ENCODE measurements around the gene ZSCAN30. TPM values are rescaled to one million over a fixed set of nuclear protein-coding genes. Genes with fewer than 3 reads are reported as not detected.

ZSCAN30 gene
- total RNA-seq, 4 donors from 2014 or later = 8.6 to 14.2 (median 10.2) TPM

DNA sequence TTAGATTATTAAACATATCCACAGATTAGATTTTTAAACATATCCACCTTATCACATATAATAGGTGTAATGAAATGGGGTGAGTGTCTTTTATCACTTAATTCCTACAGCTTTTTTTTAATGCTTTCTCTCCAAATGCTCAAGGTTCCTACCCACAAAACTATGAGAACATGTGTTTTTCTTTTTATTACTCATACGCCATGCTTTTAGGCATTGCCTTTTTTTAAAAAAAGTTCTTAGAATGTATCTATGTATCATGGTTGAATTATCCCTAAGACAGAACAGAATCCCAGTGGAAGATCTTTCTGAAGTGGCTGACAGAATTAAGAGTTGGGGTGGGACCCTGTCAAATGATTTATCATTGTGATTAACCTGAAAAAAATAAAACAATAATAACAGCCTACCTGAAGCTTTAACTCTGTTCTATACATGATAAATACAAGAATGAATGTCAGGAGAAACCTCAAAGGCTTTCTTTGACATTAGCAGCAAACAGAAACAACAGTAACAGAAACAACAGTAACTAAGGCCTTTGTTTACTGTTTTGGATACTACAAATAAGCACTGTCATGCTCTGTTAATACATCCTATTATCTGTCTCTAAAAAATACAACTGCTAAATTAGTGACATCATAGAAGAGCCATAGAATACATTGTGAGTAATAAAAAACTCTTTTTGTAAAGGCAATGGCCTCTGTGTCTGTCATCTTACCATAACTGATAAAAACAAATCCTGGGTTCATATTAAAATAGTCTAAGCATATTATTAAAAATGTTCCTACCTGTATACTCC, 53.3 kb downstream of the ZSCAN30 start:
- Histone ChIP-seq H3K27ac (replicated peaks in 1 of 4) (no peak overlapping the region), H3K9me3 (no peaks in the 10 kb centered on the region), H3K4me1 (peaks cover 0 to 9% (median 7%) of the 10 kb centered on the region in 4 donors), H3K27me3 (no peaks in the 10 kb centered on the region), H3K36me3 (no peaks in the 10 kb centered on the region), H3K4me3 (no peak overlapping the region)
- DNase-seq (ENCODE audit: extremely low spot score) = no peak
- TF ChIP-seq EP300 (IDR thresholded peaks at IDR 0.05) (no peak), POLR2A (IDR thresholded peaks at IDR 0.05; ENCODE audit: low read depth) (no peak), POLR2AphosphoS5 (IDR thresholded peaks at IDR 0.05) (no peak)
- TF ChIP-seq, protein P1, sequence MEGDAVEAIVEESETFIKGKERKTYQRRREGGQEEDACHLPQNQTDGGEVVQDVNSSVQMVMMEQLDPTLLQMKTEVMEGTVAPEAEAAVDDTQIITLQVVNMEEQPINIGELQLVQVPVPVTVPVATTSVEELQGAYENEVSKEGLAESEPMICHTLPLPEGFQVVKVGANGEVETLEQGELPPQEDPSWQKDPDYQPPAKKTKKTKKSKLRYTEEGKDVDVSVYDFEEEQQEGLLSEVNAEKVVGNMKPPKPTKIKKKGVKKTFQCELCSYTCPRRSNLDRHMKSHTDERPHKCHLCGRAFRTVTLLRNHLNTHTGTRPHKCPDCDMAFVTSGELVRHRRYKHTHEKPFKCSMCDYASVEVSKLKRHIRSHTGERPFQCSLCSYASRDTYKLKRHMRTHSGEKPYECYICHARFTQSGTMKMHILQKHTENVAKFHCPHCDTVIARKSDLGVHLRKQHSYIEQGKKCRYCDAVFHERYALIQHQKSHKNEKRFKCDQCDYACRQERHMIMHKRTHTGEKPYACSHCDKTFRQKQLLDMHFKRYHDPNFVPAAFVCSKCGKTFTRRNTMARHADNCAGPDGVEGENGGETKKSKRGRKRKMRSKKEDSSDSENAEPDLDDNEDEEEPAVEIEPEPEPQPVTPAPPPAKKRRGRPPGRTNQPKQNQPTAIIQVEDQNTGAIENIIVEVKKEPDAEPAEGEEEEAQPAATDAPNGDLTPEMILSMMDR (IDR thresholded peaks at IDR 0.05) = no peak
- WGBS = 88% methylated on average over 1 of the region's 1 CpG
- intact Hi-C loops (cut with DNase I) = loop anchor here (5.0 kb wide), 1 partner anchor 111 kb away; no protein-coding TSS in a partner anchor

DNA sequence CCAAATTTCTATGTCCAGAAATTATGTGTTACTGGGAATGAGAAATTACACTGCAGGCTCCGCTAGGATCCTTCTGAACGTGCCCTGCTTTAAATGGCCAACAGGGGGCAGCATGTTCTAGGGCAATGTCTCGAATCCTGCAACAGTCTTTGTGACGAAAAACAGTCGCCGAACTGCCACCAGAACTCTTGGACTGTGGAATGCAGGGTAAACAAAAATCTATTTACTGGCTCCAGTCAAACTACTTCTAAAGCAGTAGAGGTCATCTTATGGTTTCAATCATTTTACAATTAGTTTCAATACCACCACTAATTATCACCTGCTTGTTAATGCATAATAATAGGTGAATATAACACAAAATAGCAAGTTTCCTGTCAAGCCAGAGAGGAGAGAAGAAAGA, 59.0 kb downstream of the ZSCAN30 start:
- peaks cover 0 to 4% (median 2%) of the 10 kb centered on the region in 4 donors for H3K4me1 ChIP-seq
- 2% methylated on average over 6 of the region's 6 CpGs for WGBS
- no peaks in the 10 kb centered on the region for H3K36me3 ChIP-seq
- H3K27ac ChIP-seq (replicated peaks in 1 of 4) = no peak overlapping the region
- H3K4me3 ChIP-seq = peak overlapping the region in 2 of 4 donors; percentile 14 to 15
- no peak for DNase-seq (ENCODE audit: extremely low spot score)
- H3K9me3 ChIP-seq = no peaks in the 10 kb centered on the region
- TF ChIP-seq POLR2A (IDR thresholded peaks at IDR 0.05; ENCODE audit: low read depth) (no peak), POLR2AphosphoS5 (IDR thresholded peaks at IDR 0.05) (peak; percentile 30 to 62), EP300 (IDR thresholded peaks at IDR 0.05) (no peak)
- TF ChIP-seq, protein P1 (IDR thresholded peaks at IDR 0.05) = peak; percentile 89 to 95 (median 91)
- no peaks in the 10 kb centered on the region for H3K27me3 ChIP-seq
- intact Hi-C loops (cut with DNase I) = no loop called here

DNA sequence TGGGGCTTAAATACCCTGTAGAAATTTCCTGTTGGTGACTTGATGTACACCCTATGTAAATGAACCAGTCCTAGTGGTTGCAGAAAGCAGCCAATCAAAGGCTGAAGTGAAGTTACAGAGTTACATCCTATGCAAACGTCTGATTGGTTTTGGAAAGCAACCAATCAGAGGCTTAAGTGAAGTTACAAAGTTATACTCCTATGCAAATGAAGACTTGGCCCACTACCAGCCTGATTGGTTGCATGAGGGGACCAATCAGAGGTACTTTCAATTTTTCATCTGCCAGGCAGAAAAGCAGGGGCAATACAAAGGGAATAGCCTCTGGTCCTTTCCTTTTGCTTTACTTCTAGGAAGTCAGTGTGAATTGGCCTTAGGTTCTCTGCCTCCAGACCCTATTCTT, 62.8 kb downstream of the ZSCAN30 start:
- no peak overlapping the region for H3K4me3 ChIP-seq
- intact Hi-C loops (cut with DNase I) = no loop called here
- H3K4me1 ChIP-seq = peaks cover 0 to 4% (median 2%) of the 10 kb centered on the region in 4 donors
- peaks cover 0 to under 1% (median 0%) of the 10 kb centered on the region in 4 donors for H3K27me3 ChIP-seq
- TF ChIP-seq EP300 (IDR thresholded peaks at IDR 0.05) (no peak), POLR2A (IDR thresholded peaks at IDR 0.05; ENCODE audit: low read depth) (no peak), POLR2AphosphoS5 (IDR thresholded peaks at IDR 0.05) (no peak)
- TF ChIP-seq, protein P1 (IDR thresholded peaks at IDR 0.05) = no peak
- 75% methylated on average over 1 of the region's 1 CpG for WGBS
- H3K9me3 ChIP-seq = no peaks in the 10 kb centered on the region
- H3K36me3 ChIP-seq = no peaks in the 10 kb centered on the region
- no peak overlapping the region for H3K27ac ChIP-seq (replicated peaks in 1 of 4)
- DNase-seq (ENCODE audit: extremely low spot score) = no peak

DNA sequence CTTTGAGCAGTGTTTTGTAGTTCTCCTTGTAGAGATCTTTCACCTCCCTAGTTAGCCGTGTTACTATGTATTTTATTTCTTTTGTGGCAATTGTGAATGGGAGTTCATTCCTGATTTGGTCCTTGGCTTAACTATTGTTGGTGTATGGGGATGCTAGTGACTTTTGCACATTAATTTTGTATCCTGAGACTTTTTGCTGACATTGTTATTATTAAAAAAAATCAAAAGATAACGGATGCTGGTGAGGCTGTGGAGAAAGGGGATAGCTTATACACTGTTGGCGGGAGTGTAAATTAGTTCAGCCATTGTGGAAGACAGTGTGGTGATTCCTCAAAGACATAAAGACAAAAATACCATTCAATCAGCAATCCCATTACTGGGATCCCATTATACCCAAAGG, 66.2 kb downstream of the ZSCAN30 start:
- H3K9me3 ChIP-seq = no peaks in the 10 kb centered on the region
- no peaks in the 10 kb centered on the region for H3K36me3 ChIP-seq
- no peak overlapping the region for H3K27ac ChIP-seq (replicated peaks in 1 of 4)
- intact Hi-C loops (cut with DNase I) = no loop called here
- no peak for DNase-seq (ENCODE audit: extremely low spot score)
- H3K4me1 ChIP-seq = no peaks in the 10 kb centered on the region
- no peak overlapping the region for H3K4me3 ChIP-seq
- H3K27me3 ChIP-seq = peaks cover 0 to 5% (median 0%) of the 10 kb centered on the region in 4 donors
- 87% methylated on average over 3 of the region's 3 CpGs for WGBS
- TF ChIP-seq POLR2AphosphoS5 (IDR thresholded peaks at IDR 0.05) (no peak), EP300 (IDR thresholded peaks at IDR 0.05) (no peak), POLR2A (IDR thresholded peaks at IDR 0.05; ENCODE audit: low read depth) (no peak)
- TF ChIP-seq, protein P1 (IDR thresholded peaks at IDR 0.05) = no peak

Data from esophagus muscularis mucosa (tissue), 4 donors.